HEK293 (cell line): ENCODE data around the gene IDUA.
A peak's percentile ranks its signal among the peaks of the same experiment; 100 is the strongest.

Experiments used
- CTCF ChIA-PET: fragments of 350-600 bp; formaldehyde crosslinking; extraction: SDS; loops from one replicate; lab custom pipeline; 2021; ENCODE audit warnings: antibody characterized with exemption; lab: Yijun Ruan, JAX
- POLR2A ChIA-PET: fragments of 300-600 bp; formaldehyde crosslinking; extraction: SDS; loops from one replicate; lab custom pipeline; 2020; ENCODE audit warnings: antibody characterized with exemption, inconsistent platforms; lab: Yijun Ruan, JAX
- H3K27ac ChIP-seq: fragments of 200-500 bp; sonication (Bioruptor generic); 2 replicates; pipeline ENCODE4 v1.5.1; 2014; ENCODE audit warnings: low read depth, low read length, control low read depth, inconsistent platforms; ENCODE audit errors: extremely low read depth
- H3K36me3 ChIP-seq, 2 experiments: fragments of 200-500 bp in 1 of 2; sonication (Bioruptor generic) in 1 of 2; 1 replicate in 1 of 2; 2 replicates in 1 of 2; pipeline ENCODE4 v1.5.1; 2014 to 2017; ENCODE audit warnings: inconsistent platforms in 2 of 2, low read length in 2 of 2; ENCODE audit not compliant: control insufficient read depth in 2 of 2, insufficient read depth in 1 of 2
- H3K4me1 ChIP-seq: fragments of 200-500 bp; sonication (Bioruptor generic); 2 replicates; pipeline ENCODE4 v1.5.1; 2014; ENCODE audit warnings: mild to moderate bottlenecking, low read length, inconsistent platforms; ENCODE audit not compliant: control insufficient read depth, insufficient read depth
- H3K4me3 ChIP-seq: 2 replicates; pipeline ENCODE4 v1.5.1; 2011; ENCODE audit warnings: low read depth, mild to moderate bottlenecking, control low read depth, low read length, moderate library complexity
- H3K9me3 ChIP-seq: fragments of 200-500 bp; sonication (Bioruptor generic); 2 replicates; pipeline ENCODE4 v1.5.1; 2014; ENCODE audit warnings: low read depth, low read length, inconsistent platforms; ENCODE audit not compliant: control insufficient read depth, insufficient read depth
- GLIS2 ChIP-seq: fragments of 450-650 bp; formaldehyde crosslinking; IDR thresholded peaks from 2 replicates; pipeline ENCODE4 v1.5.1; 2016; ENCODE audit warnings: missing biosample characterization, missing genetic modification characterization
- SCRT2 ChIP-seq: fragments of 450-650 bp; formaldehyde crosslinking; IDR thresholded peaks from 2 replicates; pipeline ENCODE4 v1.5.1; 2016; ENCODE audit warnings: missing biosample characterization, missing genetic modification characterization
- SP3 ChIP-seq: fragments of 450-650 bp; formaldehyde crosslinking; IDR thresholded peaks from 2 replicates; pipeline ENCODE4 v1.5.1; 2016; ENCODE audit warnings: missing biosample characterization, missing genetic modification characterization
- SP7 ChIP-seq: fragments of 450-650 bp; formaldehyde crosslinking; IDR thresholded peaks from 2 replicates; pipeline ENCODE4 v1.5.1; 2016; ENCODE audit warnings: missing biosample characterization, missing genetic modification characterization
- ZNF155 ChIP-seq: fragments of 450-650 bp; formaldehyde crosslinking; IDR thresholded peaks from 2 replicates; pipeline ENCODE4 v1.5.1; 2016; ENCODE audit warnings: missing biosample characterization, missing genetic modification characterization
- ZNF24 ChIP-seq: fragments of 450-650 bp; formaldehyde crosslinking; IDR thresholded peaks from 2 replicates; pipeline ENCODE4 v1.5.1; 2016; ENCODE audit warnings: missing biosample characterization, missing genetic modification characterization
- ZNF335 ChIP-seq: fragments of 450-650 bp; formaldehyde crosslinking; conservative IDR thresholded peaks from 2 replicates; pipeline ENCODE4 v1.5.1; 2016; ENCODE audit warnings: missing biosample characterization, missing genetic modification characterization
- ZNF48 ChIP-seq: fragments of 450-650 bp; formaldehyde crosslinking; IDR thresholded peaks from 2 replicates; pipeline ENCODE4 v1.5.1; 2016; ENCODE audit warnings: missing biosample characterization, missing genetic modification characterization
- ZNF529 ChIP-seq: fragments of 450-650 bp; formaldehyde crosslinking; IDR thresholded peaks from 2 replicates; pipeline ENCODE4 v1.5.1; 2017; ENCODE audit warnings: missing genetic modification characterization, missing biosample characterization; ENCODE audit not compliant: insufficient replicate concordance
- TF ChIP-seq, protein P1 (sequence below): fragments of 450-650 bp; formaldehyde crosslinking; IDR thresholded peaks from 2 replicates; pipeline ENCODE4 v1.5.1; 2016; ENCODE audit warnings: missing biosample characterization, missing genetic modification characterization
- TF ChIP-seq, protein P2 (sequence below): fragments of 450-650 bp; formaldehyde crosslinking; IDR thresholded peaks from 2 replicates; pipeline ENCODE4 v1.5.1; 2016; ENCODE audit warnings: missing biosample characterization, missing genetic modification characterization, low read depth
- TF ChIP-seq, protein P3 (sequence below): fragments of 450-650 bp; formaldehyde crosslinking; IDR thresholded peaks from 2 replicates; pipeline ENCODE4 v1.5.1; 2016; ENCODE audit warnings: missing biosample characterization, missing genetic modification characterization
- TF ChIP-seq, protein P4 (sequence below): fragments of 450-650 bp; formaldehyde crosslinking; IDR thresholded peaks from 2 replicates; pipeline ENCODE4 v1.5.1; 2016; ENCODE audit warnings: missing biosample characterization, missing genetic modification characterization
- TF ChIP-seq, protein P5 (sequence below): fragments of 450-650 bp; formaldehyde crosslinking; IDR thresholded peaks from 2 replicates; pipeline ENCODE4 v1.5.1; 2017; ENCODE audit warnings: missing biosample characterization, missing genetic modification characterization
- TF ChIP-seq, protein P6 (sequence below): fragments of 450-650 bp; formaldehyde crosslinking; optimal IDR thresholded peaks from 2 replicates; pipeline ENCODE3; 2016; ENCODE audit warnings: missing biosample characterization, mild to moderate bottlenecking, missing genetic modification characterization

The IDUA gene

DNA sequence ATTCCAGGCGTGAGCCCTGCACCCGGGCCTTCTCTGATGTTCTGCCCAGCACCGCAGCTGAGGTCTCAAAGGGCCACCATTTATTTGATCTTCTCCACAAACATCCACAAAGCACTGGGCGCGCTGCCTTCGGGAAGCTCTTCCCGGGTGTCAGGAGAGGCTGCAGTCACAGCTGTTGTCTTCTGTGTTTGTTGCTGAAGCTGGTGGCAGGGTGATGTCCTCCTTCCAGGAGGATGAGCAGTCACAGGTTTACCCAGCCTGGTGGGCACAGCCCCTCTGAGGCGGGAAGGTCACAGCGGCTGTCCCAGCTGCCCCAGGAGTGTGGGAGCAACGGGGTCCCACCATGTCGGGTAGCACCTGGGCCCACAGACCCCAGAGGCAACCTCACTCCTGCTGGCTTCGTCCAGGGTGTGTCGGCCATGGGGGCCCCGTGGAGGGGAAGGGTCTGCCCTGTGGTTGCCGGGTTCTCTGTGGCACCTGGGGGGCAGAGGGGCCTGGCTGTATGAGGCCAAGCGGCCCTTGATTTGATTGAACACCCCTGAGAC, 52.2 kb downstream of the IDUA start (continued):
- no peak for TF ChIP-seq ZNF529 (tag by site-specific recombination)
- no peak for TF ChIP-seq SP7 (tag by site-specific recombination)
- TF ChIP-seq, protein P1, sequence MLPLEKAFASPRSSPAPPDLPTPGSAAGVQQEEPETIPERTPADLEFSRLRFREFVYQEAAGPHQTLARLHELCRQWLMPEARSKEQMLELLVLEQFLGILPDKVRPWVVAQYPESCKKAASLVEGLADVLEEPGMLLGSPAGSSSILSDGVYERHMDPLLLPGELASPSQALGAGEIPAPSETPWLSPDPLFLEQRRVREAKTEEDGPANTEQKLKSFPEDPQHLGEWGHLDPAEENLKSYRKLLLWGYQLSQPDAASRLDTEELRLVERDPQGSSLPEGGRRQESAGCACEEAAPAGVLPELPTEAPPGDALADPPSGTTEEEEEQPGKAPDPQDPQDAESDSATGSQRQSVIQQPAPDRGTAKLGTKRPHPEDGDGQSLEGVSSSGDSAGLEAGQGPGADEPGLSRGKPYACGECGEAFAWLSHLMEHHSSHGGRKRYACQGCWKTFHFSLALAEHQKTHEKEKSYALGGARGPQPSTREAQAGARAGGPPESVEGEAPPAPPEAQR, result no peak
- TF ChIP-seq SCRT2 (tag by site-specific recombination), result no peak
- TF ChIP-seq SP3 (tag by site-specific recombination), result no peak
- TF ChIP-seq, protein P2, sequence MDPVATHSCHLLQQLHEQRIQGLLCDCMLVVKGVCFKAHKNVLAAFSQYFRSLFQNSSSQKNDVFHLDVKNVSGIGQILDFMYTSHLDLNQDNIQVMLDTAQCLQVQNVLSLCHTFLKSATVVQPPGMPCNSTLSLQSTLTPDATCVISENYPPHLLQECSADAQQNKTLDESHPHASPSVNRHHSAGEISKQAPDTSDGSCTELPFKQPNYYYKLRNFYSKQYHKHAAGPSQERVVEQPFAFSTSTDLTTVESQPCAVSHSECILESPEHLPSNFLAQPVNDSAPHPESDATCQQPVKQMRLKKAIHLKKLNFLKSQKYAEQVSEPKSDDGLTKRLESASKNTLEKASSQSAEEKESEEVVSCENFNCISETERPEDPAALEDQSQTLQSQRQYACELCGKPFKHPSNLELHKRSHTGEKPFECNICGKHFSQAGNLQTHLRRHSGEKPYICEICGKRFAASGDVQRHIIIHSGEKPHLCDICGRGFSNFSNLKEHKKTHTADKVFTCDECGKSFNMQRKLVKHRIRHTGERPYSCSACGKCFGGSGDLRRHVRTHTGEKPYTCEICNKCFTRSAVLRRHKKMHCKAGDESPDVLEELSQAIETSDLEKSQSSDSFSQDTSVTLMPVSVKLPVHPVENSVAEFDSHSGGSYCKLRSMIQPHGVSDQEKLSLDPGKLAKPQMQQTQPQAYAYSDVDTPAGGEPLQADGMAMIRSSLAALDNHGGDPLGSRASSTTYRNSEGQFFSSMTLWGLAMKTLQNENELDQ (tag by site-specific recombination), result no peak
- TF ChIP-seq ZNF48, result no peak
- TF ChIP-seq, protein P3, sequence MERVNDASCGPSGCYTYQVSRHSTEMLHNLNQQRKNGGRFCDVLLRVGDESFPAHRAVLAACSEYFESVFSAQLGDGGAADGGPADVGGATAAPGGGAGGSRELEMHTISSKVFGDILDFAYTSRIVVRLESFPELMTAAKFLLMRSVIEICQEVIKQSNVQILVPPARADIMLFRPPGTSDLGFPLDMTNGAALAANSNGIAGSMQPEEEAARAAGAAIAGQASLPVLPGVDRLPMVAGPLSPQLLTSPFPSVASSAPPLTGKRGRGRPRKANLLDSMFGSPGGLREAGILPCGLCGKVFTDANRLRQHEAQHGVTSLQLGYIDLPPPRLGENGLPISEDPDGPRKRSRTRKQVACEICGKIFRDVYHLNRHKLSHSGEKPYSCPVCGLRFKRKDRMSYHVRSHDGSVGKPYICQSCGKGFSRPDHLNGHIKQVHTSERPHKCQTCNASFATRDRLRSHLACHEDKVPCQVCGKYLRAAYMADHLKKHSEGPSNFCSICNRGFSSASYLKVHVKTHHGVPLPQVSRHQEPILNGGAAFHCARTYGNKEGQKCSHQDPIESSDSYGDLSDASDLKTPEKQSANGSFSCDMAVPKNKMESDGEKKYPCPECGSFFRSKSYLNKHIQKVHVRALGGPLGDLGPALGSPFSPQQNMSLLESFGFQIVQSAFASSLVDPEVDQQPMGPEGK (tag by site-specific recombination), result no peak

DNA sequence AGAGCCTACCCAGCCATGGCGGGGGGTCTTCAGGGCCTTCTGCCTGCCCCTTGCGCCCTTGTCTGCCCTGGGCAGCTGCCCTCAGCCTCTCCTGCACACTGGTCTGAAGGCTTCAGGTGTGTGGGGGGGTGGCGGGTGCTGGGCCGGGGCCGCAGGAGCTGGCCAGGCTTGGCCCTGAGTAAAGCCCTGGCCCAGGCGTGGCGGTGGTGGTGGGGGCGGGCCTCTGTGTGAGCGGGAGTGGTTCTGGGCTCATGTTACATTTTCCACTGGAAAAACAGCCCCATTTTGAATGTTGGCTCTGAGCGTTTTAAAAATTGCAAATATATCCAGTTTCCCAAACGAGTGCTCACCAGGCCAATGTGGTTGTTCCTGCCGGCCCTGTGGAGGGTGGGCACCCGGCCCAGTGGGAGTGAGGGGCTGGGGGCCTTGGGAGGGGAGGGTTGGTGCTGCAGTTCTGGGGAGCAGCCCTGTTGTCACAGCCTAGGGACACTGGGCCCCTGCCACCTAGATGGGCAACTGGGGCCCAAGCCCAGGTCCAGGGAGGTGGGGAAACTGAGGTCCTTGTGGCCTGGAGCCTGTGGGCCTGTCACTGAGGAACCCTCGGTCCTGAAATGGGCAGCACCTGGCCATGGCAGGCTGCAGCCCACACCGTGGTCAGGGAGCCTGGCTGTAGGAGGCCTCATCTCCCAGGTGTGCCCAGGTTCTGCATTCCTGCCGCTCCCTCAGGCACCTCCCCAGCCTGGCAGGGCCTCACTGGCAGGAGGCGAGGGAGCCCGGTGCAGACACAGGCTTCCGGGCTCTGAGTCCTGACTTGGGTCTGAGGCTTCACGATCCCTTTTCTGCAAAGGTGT, 52.9 kb downstream of the IDUA start:
- H3K36me3 ChIP-seq, result no peaks in the 10 kb centered on the region
- no peaks in the 10 kb centered on the region for H3K9me3 ChIP-seq
- CTCF ChIA-PET, result no interaction called here
- H3K4me1 ChIP-seq, result no peaks in the 10 kb centered on the region; the same call in 1 of the 2 replicates
- POLR2A ChIA-PET, result no interaction called here
- TF ChIP-seq GLIS2 (tag by site-specific recombination), result peak; percentile 42; the same call in 1 of the 2 replicates
- no peak for TF ChIP-seq ZNF155 (tag by site-specific recombination)
- no peak overlapping the region for H3K27ac ChIP-seq
- no peak overlapping the region for H3K4me3 ChIP-seq

DNA sequence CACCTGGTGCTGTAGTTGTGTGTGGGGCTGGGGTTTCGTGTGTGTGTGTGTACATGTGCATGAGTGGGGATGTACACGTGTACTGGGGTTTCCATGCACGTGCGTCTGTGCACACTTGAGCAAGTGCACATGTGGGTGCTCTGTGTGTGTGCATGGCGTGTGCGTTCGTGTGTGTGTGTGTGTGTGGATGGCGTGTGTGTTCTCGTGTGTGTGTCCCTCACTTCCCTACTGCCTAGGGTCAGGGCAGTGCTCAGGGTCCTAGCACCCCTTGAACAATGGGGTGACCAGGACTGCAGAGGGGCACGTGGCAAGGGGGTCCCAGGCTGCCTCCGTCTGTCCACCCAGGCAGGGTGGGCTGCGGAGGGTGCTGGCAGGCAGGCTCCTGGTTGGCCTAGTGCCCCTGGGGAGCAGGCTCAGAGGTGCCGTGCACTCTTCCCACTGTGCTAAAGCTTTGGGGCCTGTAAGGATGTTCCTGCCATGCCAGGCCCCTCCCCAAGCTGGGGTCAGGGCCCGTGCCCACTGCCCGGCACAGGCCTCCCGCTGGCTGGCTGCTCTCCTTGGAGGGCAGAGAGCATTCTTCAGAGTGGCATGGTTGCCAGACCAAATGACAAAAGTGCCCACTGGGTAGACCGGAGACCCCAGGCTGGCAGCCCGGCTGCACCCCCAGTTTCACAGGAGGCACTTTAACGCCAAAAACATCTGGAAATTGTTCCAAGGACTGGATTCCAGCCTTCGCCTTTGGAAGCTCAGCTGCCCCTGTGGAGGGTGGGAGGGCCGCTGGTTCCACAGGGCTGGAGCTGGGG, 53.7 kb downstream of the IDUA start:
- TF ChIP-seq ZNF335 (tag by site-specific recombination) (no peak), ZNF24 (tag by site-specific recombination) (no peak)
- TF ChIP-seq, protein P4, sequence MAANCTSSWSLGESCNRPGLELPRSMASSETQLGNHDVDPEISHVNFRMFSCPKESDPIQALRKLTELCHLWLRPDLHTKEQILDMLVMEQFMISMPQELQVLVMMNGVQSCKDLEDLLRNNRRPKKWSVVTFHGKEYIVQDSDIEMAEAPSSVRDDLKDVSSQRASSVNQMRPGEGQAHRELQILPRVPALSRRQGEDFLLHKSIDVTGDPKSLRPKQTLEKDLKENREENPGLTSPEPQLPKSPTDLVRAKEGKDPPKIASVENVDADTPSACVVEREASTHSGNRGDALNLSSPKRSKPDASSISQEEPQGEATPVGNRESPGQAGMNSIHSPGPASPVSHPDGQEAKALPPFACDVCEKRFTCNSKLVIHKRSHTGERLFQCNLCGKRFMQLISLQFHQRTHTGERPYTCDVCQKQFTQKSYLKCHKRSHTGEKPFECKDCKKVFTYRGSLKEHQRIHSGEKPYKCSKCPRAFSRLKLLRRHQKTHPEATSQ (tag by site-specific recombination), result no peak
- TF ChIP-seq, protein P5, sequence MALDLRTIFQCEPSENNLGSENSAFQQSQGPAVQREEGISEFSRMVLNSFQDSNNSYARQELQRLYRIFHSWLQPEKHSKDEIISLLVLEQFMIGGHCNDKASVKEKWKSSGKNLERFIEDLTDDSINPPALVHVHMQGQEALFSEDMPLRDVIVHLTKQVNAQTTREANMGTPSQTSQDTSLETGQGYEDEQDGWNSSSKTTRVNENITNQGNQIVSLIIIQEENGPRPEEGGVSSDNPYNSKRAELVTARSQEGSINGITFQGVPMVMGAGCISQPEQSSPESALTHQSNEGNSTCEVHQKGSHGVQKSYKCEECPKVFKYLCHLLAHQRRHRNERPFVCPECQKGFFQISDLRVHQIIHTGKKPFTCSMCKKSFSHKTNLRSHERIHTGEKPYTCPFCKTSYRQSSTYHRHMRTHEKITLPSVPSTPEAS (tag by site-specific recombination), result peak; percentile 17; the same call in 1 of the 2 replicates
- TF ChIP-seq, protein P6, sequence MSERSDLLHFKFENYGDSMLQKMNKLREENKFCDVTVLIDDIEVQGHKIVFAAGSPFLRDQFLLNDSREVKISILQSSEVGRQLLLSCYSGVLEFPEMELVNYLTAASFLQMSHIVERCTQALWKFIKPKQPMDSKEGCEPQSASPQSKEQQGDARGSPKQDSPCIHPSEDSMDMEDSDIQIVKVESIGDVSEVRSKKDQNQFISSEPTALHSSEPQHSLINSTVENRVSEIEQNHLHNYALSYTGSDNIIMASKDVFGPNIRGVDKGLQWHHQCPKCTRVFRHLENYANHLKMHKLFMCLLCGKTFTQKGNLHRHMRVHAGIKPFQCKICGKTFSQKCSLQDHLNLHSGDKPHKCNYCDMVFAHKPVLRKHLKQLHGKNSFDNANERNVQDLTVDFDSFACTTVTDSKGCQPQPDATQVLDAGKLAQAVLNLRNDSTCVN (tag by site-specific recombination), result peak; percentile 15
- CTCF ChIA-PET, result no interaction called here
- H3K4me3 ChIP-seq, result no peak overlapping the region
- H3K4me1 ChIP-seq, result no peaks in the 10 kb centered on the region; the same call in 1 of the 2 replicates
- POLR2A ChIA-PET, result no interaction called here
- H3K9me3 ChIP-seq, result no peaks in the 10 kb centered on the region
- H3K36me3 ChIP-seq, result no peaks in the 10 kb centered on the region
- H3K27ac ChIP-seq, result no peak overlapping the region
